ENCODE data around the gene RFTN1. TPM values are rescaled to one million over a fixed set of nuclear protein-coding genes. Genes with fewer than 3 reads are reported as not detected.

RFTN1 gene
- total and polyA plus RNA-seq, 2 experiments from 2014 or later: 3.3 to 7.2 TPM

GRCh38 chr3:16374935-16375245 is 138.6 kb downstream of the RFTN1 start:
- DNase-seq (ENCODE audit: low spot score) (no peak), ATAC-seq (no peak)
- no peaks in the 10 kb centered on the region for H4K20me1 ChIP-seq (replicated peaks; ENCODE audit: insufficient read depth)
- H3K36me3 Mint-ChIP-seq (ENCODE audit: low read depth): peaks cover 5% of the 10 kb centered on the region
- no peak overlapping the region for H3K4me2 ChIP-seq
- H3K4me1 ChIP-seq (ENCODE audit: insufficient read depth): peaks cover 15% of the 10 kb centered on the region
- H2AFZ ChIP-seq: no peak overlapping the region
- H3K79me2 ChIP-seq (replicated peaks; ENCODE audit: insufficient read depth): no peaks in the 10 kb centered on the region
- H3K27me3 Mint-ChIP-seq (ENCODE audit: insufficient read depth, low read depth, poor library complexity): peaks cover 2% of the 10 kb centered on the region
- TF ChIP-seq STAT1 (IDR thresholded peaks at IDR 0.05; ENCODE audit: unreplicated experiment) (no peak), REST (IDR thresholded peaks at IDR 0.05; ENCODE audit: unreplicated experiment) (no peak), CREB1 (CRISPR knock-in tag; IDR thresholded peaks at IDR 0.05; ENCODE audit: low read depth) (no peak), ZNF114 (CRISPR knock-in tag; IDR thresholded peaks at IDR 0.05) (no peak), POLR2AphosphoS5 (IDR thresholded peaks at IDR 0.05; ENCODE audit: low read depth) (no peak), ZNF331 (CRISPR knock-in tag; IDR thresholded peaks at IDR 0.05; ENCODE audit: low read depth) (no peak), JUNB (IDR thresholded peaks at IDR 0.05; ENCODE audit: unreplicated experiment) (no peak), EZH2phosphoT487 (IDR thresholded peaks at IDR 0.05; ENCODE audit: unreplicated experiment) (no peak), NANOG (IDR thresholded peaks at IDR 0.05; ENCODE audit: borderline replicate concordance) (no peak)
- TF ChIP-seq, protein P1, sequence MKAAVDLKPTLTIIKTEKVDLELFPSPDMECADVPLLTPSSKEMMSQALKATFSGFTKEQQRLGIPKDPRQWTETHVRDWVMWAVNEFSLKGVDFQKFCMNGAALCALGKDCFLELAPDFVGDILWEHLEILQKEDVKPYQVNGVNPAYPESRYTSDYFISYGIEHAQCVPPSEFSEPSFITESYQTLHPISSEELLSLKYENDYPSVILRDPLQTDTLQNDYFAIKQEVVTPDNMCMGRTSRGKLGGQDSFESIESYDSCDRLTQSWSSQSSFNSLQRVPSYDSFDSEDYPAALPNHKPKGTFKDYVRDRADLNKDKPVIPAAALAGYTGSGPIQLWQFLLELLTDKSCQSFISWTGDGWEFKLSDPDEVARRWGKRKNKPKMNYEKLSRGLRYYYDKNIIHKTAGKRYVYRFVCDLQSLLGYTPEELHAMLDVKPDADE (IDR thresholded peaks at IDR 0.05): no peak
- TF ChIP-seq, protein P2, sequence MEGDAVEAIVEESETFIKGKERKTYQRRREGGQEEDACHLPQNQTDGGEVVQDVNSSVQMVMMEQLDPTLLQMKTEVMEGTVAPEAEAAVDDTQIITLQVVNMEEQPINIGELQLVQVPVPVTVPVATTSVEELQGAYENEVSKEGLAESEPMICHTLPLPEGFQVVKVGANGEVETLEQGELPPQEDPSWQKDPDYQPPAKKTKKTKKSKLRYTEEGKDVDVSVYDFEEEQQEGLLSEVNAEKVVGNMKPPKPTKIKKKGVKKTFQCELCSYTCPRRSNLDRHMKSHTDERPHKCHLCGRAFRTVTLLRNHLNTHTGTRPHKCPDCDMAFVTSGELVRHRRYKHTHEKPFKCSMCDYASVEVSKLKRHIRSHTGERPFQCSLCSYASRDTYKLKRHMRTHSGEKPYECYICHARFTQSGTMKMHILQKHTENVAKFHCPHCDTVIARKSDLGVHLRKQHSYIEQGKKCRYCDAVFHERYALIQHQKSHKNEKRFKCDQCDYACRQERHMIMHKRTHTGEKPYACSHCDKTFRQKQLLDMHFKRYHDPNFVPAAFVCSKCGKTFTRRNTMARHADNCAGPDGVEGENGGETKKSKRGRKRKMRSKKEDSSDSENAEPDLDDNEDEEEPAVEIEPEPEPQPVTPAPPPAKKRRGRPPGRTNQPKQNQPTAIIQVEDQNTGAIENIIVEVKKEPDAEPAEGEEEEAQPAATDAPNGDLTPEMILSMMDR (conservative IDR thresholded peaks at IDR 0.05; ENCODE audit: low read depth in 2 of 2): no peak
- no peak overlapping the region for H3K27ac ChIP-seq (ENCODE audit: low read depth)
- H3K4me3 ChIP-seq: no peak overlapping the region
- peaks cover 3% of the 10 kb centered on the region; the same call in 1 of the 2 replicates for H3K9me2 ChIP-seq (ENCODE audit: insufficient read depth)
- H3K4me3 Mint-ChIP-seq: no peak overlapping the region
- H3F3A ChIP-seq (replicated peaks; ENCODE audit: low read depth): no peaks in the 10 kb centered on the region
- H3K4me1 Mint-ChIP-seq: peaks cover 33% of the 10 kb centered on the region
- H3K36me3 ChIP-seq (ENCODE audit: insufficient read depth): no peaks in the 10 kb centered on the region
- peaks cover 9% of the 10 kb centered on the region; the same call in 2 of the 3 replicates for H3K9me3 Mint-ChIP-seq
- no peak overlapping the region for H3K27ac Mint-ChIP-seq
- no peaks in the 10 kb centered on the region for H3K27me3 ChIP-seq (ENCODE audit: insufficient read depth)

Data from GM23338 (cell line).